Measurements from ENCODE around the gene HSFX3.
"Not testable (repeated sequence)": the region's sequence is repeated elsewhere in the genome, so short reads cannot be mapped to it uniquely, and the experiment has no call there.

GRCh38 chrX:149587359-149587758 is 37.6 kb upstream of the HSFX3 start, which contains the start of gene MAGEA9B:
- TF ChIP-seq YY1 (IDR thresholded peaks at IDR 0.05; ENCODE audit: insufficient read depth, insufficient read length); ZNF274 (IDR thresholded peaks at IDR 0.05; ENCODE audit: low read depth, low read length); SUZ12 (IDR thresholded peaks at IDR 0.05; ENCODE audit: extremely low read depth, insufficient read depth, insufficient read length): not testable (repeated sequence)
